HL-60 (cell line): ENCODE data around the gene NCK2.

ENCODE experiments used
- DNase-seq, 2 experiments: peaks; one replicate each; pipeline ENCODE4 v3.0.0-alpha.2; 2010 to 2020; ENCODE audit warnings: low read depth in 1 of 2, low spot score in 1 of 2
- H3K27ac ChIP-seq: fragments of 250-450 bp; sonication (Bioruptor Pico); replicated peaks from 2 replicates; pipeline ENCODE4 v1.5.1; 2020; ENCODE audit warnings: mild to moderate bottlenecking, moderate library complexity
- H3K27me3 ChIP-seq: fragments of 250-450 bp; sonication (Bioruptor Pico); 2 replicates; pipeline ENCODE4 v1.5.1; 2021; ENCODE audit warnings: mild to moderate bottlenecking, moderate library complexity; ENCODE audit not compliant: insufficient read depth, poor library complexity, severe bottlenecking
- H3K4me3 ChIP-seq: replicated peaks from 2 replicates; pipeline ENCODE4 v1.5.1; 2011; ENCODE audit warnings: mild to moderate bottlenecking, control low read depth, low read length; ENCODE audit not compliant: insufficient read depth
- GABPA ChIP-seq: IDR thresholded peaks from 2 replicates; pipeline ENCODE4 v1.6.1; 2012; ENCODE audit warnings: low read depth
- POLR2AphosphoS5 ChIP-seq: IDR thresholded peaks from 2 replicates; pipeline ENCODE4 v1.6.1; 2012; ENCODE audit warnings: low read depth
- SPI1 ChIP-seq: IDR thresholded peaks from 2 replicates; pipeline ENCODE4 v1.6.1; 2012; ENCODE audit warnings: low read depth, mild to moderate bottlenecking, borderline replicate concordance
- TF ChIP-seq, protein P1 (sequence below): IDR thresholded peaks from one replicate; pipeline ENCODE4 v1.5.1; 2011; ENCODE audit warnings: low read length, control low read depth, inconsistent platforms; ENCODE audit not compliant: insufficient read depth
- TF ChIP-seq, protein P2 (sequence below): IDR thresholded peaks from 2 replicates; pipeline ENCODE4 v1.6.1; 2012; ENCODE audit warnings: low read depth; ENCODE audit not compliant: insufficient replicate concordance

NCK2 gene

DNA sequence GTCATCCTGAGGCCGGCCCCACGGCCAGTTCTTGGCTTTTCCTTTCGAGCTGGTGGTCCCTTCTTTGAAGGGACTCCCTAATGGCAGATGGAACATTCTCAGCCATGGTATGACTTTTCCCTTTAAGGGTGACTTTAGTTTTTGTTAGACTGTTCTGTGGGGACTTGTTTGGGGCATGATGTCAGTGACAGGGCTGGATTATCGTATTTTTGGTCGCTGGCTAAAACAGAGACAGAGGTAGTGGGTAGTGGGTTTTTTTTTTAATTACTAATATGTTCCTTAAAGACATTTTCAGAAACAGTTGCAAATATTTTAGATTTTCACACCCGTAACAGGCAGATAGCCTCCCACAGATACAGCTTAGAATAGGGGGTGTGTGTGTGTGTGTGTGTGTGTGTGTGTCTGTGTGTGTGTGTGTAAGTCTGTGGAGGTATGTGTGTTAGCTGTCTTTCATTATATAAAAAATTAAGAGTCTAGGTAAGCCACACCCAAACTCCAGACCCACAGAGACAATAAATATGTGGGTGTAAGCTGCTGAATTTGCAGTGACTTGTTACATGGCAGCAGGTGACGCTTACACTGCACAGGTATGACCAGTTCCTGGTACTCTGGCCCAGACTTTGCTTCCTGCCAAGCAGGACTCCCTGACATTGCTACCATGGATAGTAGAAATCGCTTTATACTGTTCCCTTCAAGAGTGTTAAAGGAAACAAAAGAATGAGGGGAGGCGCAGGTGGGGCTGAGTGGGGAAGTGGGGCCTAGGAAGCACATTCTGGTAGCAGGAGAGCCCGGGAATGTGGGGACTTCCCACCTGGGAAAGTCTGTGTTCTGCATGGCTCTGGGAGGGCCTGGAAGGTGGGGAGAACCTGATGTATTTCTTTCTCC, 20.9 kb downstream of the NCK2 start:
- H3K27me3 ChIP-seq = no peaks in the 10 kb centered on the region
- no peak for DNase-seq
- TF ChIP-seq POLR2AphosphoS5 (no peak), GABPA (no peak), SPI1 (no peak)
- TF ChIP-seq, protein P1, sequence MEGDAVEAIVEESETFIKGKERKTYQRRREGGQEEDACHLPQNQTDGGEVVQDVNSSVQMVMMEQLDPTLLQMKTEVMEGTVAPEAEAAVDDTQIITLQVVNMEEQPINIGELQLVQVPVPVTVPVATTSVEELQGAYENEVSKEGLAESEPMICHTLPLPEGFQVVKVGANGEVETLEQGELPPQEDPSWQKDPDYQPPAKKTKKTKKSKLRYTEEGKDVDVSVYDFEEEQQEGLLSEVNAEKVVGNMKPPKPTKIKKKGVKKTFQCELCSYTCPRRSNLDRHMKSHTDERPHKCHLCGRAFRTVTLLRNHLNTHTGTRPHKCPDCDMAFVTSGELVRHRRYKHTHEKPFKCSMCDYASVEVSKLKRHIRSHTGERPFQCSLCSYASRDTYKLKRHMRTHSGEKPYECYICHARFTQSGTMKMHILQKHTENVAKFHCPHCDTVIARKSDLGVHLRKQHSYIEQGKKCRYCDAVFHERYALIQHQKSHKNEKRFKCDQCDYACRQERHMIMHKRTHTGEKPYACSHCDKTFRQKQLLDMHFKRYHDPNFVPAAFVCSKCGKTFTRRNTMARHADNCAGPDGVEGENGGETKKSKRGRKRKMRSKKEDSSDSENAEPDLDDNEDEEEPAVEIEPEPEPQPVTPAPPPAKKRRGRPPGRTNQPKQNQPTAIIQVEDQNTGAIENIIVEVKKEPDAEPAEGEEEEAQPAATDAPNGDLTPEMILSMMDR = no peak
- TF ChIP-seq, protein P2, sequence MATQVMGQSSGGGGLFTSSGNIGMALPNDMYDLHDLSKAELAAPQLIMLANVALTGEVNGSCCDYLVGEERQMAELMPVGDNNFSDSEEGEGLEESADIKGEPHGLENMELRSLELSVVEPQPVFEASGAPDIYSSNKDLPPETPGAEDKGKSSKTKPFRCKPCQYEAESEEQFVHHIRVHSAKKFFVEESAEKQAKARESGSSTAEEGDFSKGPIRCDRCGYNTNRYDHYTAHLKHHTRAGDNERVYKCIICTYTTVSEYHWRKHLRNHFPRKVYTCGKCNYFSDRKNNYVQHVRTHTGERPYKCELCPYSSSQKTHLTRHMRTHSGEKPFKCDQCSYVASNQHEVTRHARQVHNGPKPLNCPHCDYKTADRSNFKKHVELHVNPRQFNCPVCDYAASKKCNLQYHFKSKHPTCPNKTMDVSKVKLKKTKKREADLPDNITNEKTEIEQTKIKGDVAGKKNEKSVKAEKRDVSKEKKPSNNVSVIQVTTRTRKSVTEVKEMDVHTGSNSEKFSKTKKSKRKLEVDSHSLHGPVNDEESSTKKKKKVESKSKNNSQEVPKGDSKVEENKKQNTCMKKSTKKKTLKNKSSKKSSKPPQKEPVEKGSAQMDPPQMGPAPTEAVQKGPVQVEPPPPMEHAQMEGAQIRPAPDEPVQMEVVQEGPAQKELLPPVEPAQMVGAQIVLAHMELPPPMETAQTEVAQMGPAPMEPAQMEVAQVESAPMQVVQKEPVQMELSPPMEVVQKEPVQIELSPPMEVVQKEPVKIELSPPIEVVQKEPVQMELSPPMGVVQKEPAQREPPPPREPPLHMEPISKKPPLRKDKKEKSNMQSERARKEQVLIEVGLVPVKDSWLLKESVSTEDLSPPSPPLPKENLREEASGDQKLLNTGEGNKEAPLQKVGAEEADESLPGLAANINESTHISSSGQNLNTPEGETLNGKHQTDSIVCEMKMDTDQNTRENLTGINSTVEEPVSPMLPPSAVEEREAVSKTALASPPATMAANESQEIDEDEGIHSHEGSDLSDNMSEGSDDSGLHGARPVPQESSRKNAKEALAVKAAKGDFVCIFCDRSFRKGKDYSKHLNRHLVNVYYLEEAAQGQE = no peak
- H3K4me3 ChIP-seq = no peak overlapping the region
- no peak overlapping the region for H3K27ac ChIP-seq

DNA sequence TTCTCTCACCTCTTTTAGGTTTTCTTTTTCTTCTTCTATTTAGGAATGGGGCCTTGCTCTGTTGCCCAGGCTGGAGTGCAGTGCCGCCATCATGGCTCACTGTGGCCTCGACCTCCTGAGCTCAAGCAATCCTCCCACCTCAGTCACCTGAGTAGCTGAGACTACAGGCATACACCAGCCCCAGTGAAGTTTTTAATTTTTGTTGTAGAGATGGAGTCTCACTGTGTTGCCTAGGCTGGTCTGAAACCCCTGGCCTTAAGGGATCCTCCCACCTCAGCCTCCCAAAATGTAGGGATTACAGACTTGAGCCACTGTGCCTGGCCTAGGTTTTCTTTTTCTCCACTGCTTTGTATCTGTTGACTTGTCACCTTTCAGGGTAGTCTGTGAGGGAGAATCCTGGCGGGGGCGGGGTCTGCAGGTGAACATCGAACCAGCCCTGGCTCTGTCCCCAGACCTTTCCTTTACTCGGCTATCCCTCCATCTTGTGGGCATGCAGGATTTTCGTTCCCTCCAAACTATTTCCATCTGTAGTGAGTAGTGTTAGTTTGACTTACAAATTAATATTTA, 21.7 kb downstream of the NCK2 start:
- Histone ChIP-seq H3K4me3 (no peak overlapping the region), H3K27ac (no peak overlapping the region), H3K27me3 (no peaks in the 10 kb centered on the region)
- no peak for DNase-seq
- TF ChIP-seq, protein P1 = no peak
- TF ChIP-seq, protein P2 = no peak
- TF ChIP-seq SPI1 = no peak

DNA sequence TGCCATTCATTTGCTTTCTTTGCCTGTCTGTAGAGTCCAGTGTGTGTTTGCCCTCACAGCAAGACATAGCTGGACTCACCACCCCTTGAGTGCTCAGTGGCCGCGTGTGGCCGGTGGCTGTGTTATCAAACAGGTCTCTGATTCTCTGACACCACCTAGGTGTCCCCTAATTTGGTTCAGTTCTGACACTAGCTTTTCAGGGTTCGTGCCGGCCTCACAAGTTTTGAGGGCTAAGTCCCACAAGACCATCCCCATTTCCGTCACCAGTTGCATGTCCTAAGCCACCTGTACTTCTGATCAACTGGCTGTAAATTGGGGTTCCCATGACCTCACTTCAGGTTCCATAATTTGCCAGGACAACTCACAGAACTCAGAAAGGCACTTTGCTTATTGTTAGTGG, 23.5 kb downstream of the NCK2 start:
- Histone ChIP-seq H3K27me3 (no peaks in the 10 kb centered on the region), H3K27ac (no peak overlapping the region), H3K4me3 (no peak overlapping the region)
- no peak for DNase-seq
- TF ChIP-seq GABPA = no peak
- no peak for TF ChIP-seq POLR2AphosphoS5
- TF ChIP-seq, protein P1 = no peak
- no peak for TF ChIP-seq SPI1
- TF ChIP-seq, protein P2 = no peak
